Natural killer cell (primary cell): ENCODE results near the gene KLHL25. TPM values are rescaled to one million over a fixed set of nuclear protein-coding genes. Genes with fewer than 3 reads are reported as not detected.

ENCODE experiments used
- ATAC-seq, 3 donors: fragments of 150-1000 bp in 2 of 3; fragments of 200-7000 bp in 1 of 3; cut with Tn5 transposase; 1 replicate in 1 of 3; 2 replicates in 2 of 3; pipeline ENCODE4 v1.10.0; 2021; ENCODE audit warnings: mild to moderate bottlenecking in 2 of 3, moderate library complexity in 2 of 3
- DNase-seq, 2 donors: peaks; one replicate each; pipeline versions ENCODE4 v3.0.0 to v3.0.0-alpha.2; 2013 to 2021; ENCODE audit warnings: mixed read lengths in 1 of 2
- H3K27ac ChIP-seq: one replicate; pipeline ENCODE4 v1.5.1; 2013; ENCODE audit warnings: mild to moderate bottlenecking, low read length
- H3K27me3 ChIP-seq: one replicate; pipeline ENCODE4 v1.6.1; 2013; ENCODE audit warnings: low read length; ENCODE audit not compliant: control insufficient read depth, insufficient read depth
- H3K36me3 ChIP-seq: one replicate; pipeline ENCODE4 v1.6.1; 2013; ENCODE audit warnings: low read length; ENCODE audit not compliant: control insufficient read depth, insufficient read depth
- H3K4me1 ChIP-seq: one replicate; pipeline ENCODE4 v1.6.1; 2013; ENCODE audit warnings: low read length; ENCODE audit not compliant: control insufficient read depth, insufficient read depth
- H3K4me3 ChIP-seq: one replicate; pipeline ENCODE4 v1.5.1; 2013; ENCODE audit warnings: low read length
- H3K9me3 ChIP-seq: one replicate; pipeline ENCODE4 v1.6.1; 2013; ENCODE audit warnings: low read length; ENCODE audit not compliant: control insufficient read depth, insufficient read depth
- H3K27ac Mint-ChIP-seq, 2 donors: one replicate each; pipeline ENCODE4 v1.8.0; 2022; ENCODE audit warnings: mild to moderate bottlenecking in 2 of 2, mixed read lengths in 2 of 2, moderate library complexity in 1 of 2
- H3K27me3 Mint-ChIP-seq, 2 donors: one replicate each; pipeline ENCODE4 v1.8.0; 2022; ENCODE audit warnings: low read depth in 2 of 2, mixed read lengths in 2 of 2
- H3K36me3 Mint-ChIP-seq: one replicate; pipeline ENCODE4 v1.8.0; 2022; ENCODE audit warnings: mixed read lengths
- H3K4me1 Mint-ChIP-seq, 2 donors: one replicate each; pipeline ENCODE4 v1.8.0; 2022; ENCODE audit warnings: mixed read lengths in 2 of 2
- H3K4me3 Mint-ChIP-seq: one replicate; pipeline ENCODE4 v1.8.0; 2022; ENCODE audit warnings: mild to moderate bottlenecking, moderate library complexity, mixed read lengths
- H3K9me3 Mint-ChIP-seq, 2 donors: one replicate each; pipeline ENCODE4 v1.8.0; 2022; ENCODE audit warnings: mixed read lengths in 2 of 2
- WGBS: methylation state at CpG from one replicate; pipeline ENCODE4 v1.1.7; 2013; ENCODE audit warnings: missing lambda C conversion rate; ENCODE audit not compliant: insufficient coverage; 5-methylcytosine and 5-hydroxymethylcytosine counted together
- intact Hi-C: fragments of 100-400 bp; cut with micrococcal nuclease; formaldehyde crosslinking; loops from one replicate; pipeline ENCODE4 v1.14.2; 2022
- total RNA-seq, 4 donors: library from RNA; stranded (reverse); fragments of 120-200 nt in 1 of 4; gene quantifications; one replicate each; pipeline versions ENCODE4 v1.2.3 to v1.2.4, GENCODE V29; 2013 to 2022
- TF ChIP-seq, protein P1 (sequence below): fragments of 200-600 bp; IDR thresholded peaks from one replicate; pipeline ENCODE4 v1.8.0; 2022; ENCODE audit warnings: antibody characterized with exemption

The KLHL25 gene
- total RNA-seq, 3 donors from 2014 or later (not counting 1 experiment from before 2014, with no cell fraction given) = 6.5 to 16.2 (median 10.4) TPM

DNA sequence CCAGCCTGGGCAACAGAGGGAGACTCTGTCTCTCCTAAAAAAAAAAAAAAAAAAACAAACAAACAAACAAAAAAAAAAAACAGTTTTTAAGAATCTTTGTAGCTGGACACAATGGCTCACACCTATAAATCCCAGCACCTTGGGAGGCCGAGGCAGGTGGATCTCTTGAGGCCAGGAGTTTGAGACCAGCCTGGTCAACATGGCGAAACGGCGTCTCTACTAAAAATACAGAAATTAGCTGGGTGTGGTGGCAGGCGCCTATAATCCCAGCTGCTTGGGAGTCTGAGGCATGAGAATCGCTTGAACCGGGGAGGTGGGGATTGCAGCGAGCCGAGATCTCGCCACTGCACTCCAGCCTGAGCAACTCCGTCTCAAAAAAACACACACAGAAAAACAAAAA is 53.1 kb downstream of the KLHL25 start:
- Mint-ChIP-seq H3K4me1 (peaks cover 19% of the 10 kb centered on the region in 2 donors), H3K4me3 (no peak overlapping the region), H3K9me3 (no peaks in the 10 kb centered on the region), H3K27ac (peak overlapping the region; percentile 41 to 70), H3K27me3 (no peaks in the 10 kb centered on the region), H3K36me3 (peaks cover 19% of the 10 kb centered on the region)
- DNase-seq = no peak
- TF ChIP-seq, protein P1, sequence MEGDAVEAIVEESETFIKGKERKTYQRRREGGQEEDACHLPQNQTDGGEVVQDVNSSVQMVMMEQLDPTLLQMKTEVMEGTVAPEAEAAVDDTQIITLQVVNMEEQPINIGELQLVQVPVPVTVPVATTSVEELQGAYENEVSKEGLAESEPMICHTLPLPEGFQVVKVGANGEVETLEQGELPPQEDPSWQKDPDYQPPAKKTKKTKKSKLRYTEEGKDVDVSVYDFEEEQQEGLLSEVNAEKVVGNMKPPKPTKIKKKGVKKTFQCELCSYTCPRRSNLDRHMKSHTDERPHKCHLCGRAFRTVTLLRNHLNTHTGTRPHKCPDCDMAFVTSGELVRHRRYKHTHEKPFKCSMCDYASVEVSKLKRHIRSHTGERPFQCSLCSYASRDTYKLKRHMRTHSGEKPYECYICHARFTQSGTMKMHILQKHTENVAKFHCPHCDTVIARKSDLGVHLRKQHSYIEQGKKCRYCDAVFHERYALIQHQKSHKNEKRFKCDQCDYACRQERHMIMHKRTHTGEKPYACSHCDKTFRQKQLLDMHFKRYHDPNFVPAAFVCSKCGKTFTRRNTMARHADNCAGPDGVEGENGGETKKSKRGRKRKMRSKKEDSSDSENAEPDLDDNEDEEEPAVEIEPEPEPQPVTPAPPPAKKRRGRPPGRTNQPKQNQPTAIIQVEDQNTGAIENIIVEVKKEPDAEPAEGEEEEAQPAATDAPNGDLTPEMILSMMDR = no peak
- WGBS = 97% methylated on average over 11 of the region's 11 CpGs
- Histone ChIP-seq H3K4me3 (no peak overlapping the region), H3K4me1 (no peaks in the 10 kb centered on the region), H3K9me3 (no peaks in the 10 kb centered on the region), H3K27me3 (no peaks in the 10 kb centered on the region), H3K27ac (no peak overlapping the region), H3K36me3 (peaks cover 91% of the 10 kb centered on the region)
- no peak for ATAC-seq
- intact Hi-C loops = no loop called here

DNA sequence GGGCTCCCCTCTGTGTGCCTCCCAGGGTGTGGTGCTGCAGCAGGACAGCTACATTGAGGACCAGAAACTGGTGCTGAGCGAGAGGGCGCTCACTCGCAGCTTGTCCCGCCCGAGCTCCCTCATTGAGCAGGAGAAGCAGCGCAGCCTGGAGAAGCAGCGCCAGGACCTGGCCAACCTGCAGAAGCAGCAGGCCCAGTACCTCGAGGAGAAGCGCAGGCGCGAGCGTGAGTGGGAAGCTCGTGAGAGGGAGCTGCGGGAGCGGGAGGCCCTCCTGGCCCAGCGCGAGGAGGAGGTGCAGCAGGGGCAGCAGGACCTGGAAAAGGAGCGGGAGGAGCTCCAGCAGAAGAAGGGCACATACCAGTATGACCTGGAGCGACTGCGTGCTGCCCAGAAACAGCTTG is 53.7 kb downstream of the KLHL25 start:
- Histone ChIP-seq H3K4me3 (no peak overlapping the region), H3K36me3 (peaks cover 91% of the 10 kb centered on the region), H3K27ac (no peak overlapping the region), H3K9me3 (no peaks in the 10 kb centered on the region), H3K27me3 (no peaks in the 10 kb centered on the region), H3K4me1 (no peaks in the 10 kb centered on the region)
- Mint-ChIP-seq H3K4me3 (no peak overlapping the region), H3K27me3 (no peaks in the 10 kb centered on the region), H3K27ac (peak overlapping the region in 1 of 2 donors; percentile 51), H3K36me3 (peaks cover 19% of the 10 kb centered on the region), H3K9me3 (no peaks in the 10 kb centered on the region), H3K4me1 (peaks cover 19% of the 10 kb centered on the region in 2 donors)
- WGBS = 98% methylated on average over 20 of the region's 20 CpGs
- ATAC-seq (no peak), DNase-seq (no peak)
- TF ChIP-seq, protein P1 = no peak
- intact Hi-C loops = no loop called here

- TF ChIP-seq, protein P1 = no peak
- H3K27me3 Mint-ChIP-seq = no peaks in the 10 kb centered on the region
- no peak overlapping the region for H3K27ac Mint-ChIP-seq
- H3K9me3 Mint-ChIP-seq = peaks cover 3 to 7% of the 10 kb centered on the region in 2 donors
- 98% methylated on average over 6 of the region's 6 CpGs for WGBS
- H3K4me1 ChIP-seq = no peaks in the 10 kb centered on the region
- no peak overlapping the region for H3K4me3 ChIP-seq
- intact Hi-C loops = loop anchor here (10.0 kb wide), 1 partner anchor 58 kb away; the partner anchor contains the start of gene KLHL25
- peaks cover 13% of the 10 kb centered on the region in 2 donors for H3K4me1 Mint-ChIP-seq
- no peak for DNase-seq
- H3K27ac ChIP-seq = no peak overlapping the region
- H3K36me3 Mint-ChIP-seq = peaks cover 50% of the 10 kb centered on the region
- no peaks in the 10 kb centered on the region for H3K27me3 ChIP-seq
- H3K4me3 Mint-ChIP-seq = no peak overlapping the region
- no peak for ATAC-seq
- no peaks in the 10 kb centered on the region for H3K9me3 ChIP-seq
- H3K36me3 ChIP-seq = peaks cover 89% of the 10 kb centered on the region
Measured at GRCh38 chr15:85737061-85737460, 57.7 kb downstream of the KLHL25 start.

- Mint-ChIP-seq H3K27ac (peak overlapping the region; percentile 66 to 76), H3K9me3 (peaks cover 3 to 7% of the 10 kb centered on the region in 2 donors), H3K36me3 (peaks cover 54% of the 10 kb centered on the region), H3K27me3 (no peaks in the 10 kb centered on the region), H3K4me3 (no peak overlapping the region), H3K4me1 (peaks cover 9 to 22% of the 10 kb centered on the region in 2 donors)
- Histone ChIP-seq H3K4me3 (no peak overlapping the region), H3K27ac (no peak overlapping the region), H3K9me3 (no peaks in the 10 kb centered on the region), H3K36me3 (peaks cover 90% of the 10 kb centered on the region), H3K4me1 (no peaks in the 10 kb centered on the region), H3K27me3 (no peaks in the 10 kb centered on the region)
- intact Hi-C loops = loop anchor here (10.0 kb wide), 1 partner anchor 61 kb away; the partner anchor contains the start of gene KLHL25
- ATAC-seq = no peak
- DNase-seq = no peak
- TF ChIP-seq, protein P1 = no peak
Measured at GRCh38 chr15:85733416-85733815, 61.3 kb downstream of the KLHL25 start.
